ENCODE data around the gene MTMR4.
"Not testable (repeated sequence)": the region's sequence is repeated elsewhere in the genome, so short reads cannot be mapped to it uniquely, and the experiment has no call there.

MTMR4 gene

DNA sequence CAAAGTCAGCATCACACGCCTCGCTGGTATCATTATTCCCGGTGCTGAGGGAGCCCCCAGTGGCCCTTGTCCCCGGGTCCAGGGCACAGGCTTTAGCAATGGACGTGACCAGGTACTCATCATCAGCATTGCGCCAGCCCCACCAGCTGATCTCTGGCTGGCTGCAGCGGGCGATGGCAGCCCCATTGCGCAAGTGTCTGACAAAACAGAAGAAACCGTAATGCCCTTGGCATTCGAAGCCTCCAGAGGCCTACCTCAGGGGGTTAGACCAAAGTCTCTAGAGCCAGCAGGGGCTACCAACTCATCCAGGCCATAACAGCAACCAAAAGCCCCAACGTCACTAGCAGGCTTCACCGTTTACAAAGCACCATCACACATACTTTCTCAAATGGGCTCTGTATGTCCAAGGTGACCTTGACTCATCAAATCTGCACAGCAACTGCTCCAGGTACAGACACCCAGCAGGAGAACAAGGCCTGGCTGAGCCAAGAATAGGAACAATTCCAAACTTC lies 7.3 kb downstream of the MTMR4 start:
- TF ChIP-seq CTCF (IDR thresholded peaks at IDR 0.05; ENCODE audit: low read length, missing control alignments) = no peak

GRCh38 chr17:58506354-58507080 lies 7.9 kb downstream of the MTMR4 start:
- TF ChIP-seq CTCF (IDR thresholded peaks at IDR 0.05; ENCODE audit: low read length, missing control alignments) = no peak
- no peak for DNase-seq (ENCODE audit: low read depth)
- H3K4me3 ChIP-seq (replicated peaks; ENCODE audit: low read depth, low read length) = no peak overlapping the region

More for the DNA sequence above, 7.3 kb downstream of the MTMR4 start:
- no peak overlapping the region for H3K4me3 ChIP-seq (replicated peaks; ENCODE audit: low read depth, low read length)
- DNase-seq (ENCODE audit: low read depth) = peak; percentile 16

- DNase-seq (ENCODE audit: low read depth) = no peak
- no peak overlapping the region for H3K4me3 ChIP-seq (replicated peaks; ENCODE audit: low read depth, low read length)
- TF ChIP-seq CTCF (IDR thresholded peaks at IDR 0.05; ENCODE audit: low read length, missing control alignments) = no peak
Measured at GRCh38 chr17:58504826-58505351, 9.5 kb downstream of the MTMR4 start.

- H3K4me3 ChIP-seq (replicated peaks; ENCODE audit: low read depth, low read length) = no peak overlapping the region
- no peak for DNase-seq (ENCODE audit: low read depth)
- no peak for TF ChIP-seq CTCF (IDR thresholded peaks at IDR 0.05; ENCODE audit: low read length, missing control alignments)
Measured at GRCh38 chr17:58503866-58504265, 10.6 kb downstream of the MTMR4 start.

DNA sequence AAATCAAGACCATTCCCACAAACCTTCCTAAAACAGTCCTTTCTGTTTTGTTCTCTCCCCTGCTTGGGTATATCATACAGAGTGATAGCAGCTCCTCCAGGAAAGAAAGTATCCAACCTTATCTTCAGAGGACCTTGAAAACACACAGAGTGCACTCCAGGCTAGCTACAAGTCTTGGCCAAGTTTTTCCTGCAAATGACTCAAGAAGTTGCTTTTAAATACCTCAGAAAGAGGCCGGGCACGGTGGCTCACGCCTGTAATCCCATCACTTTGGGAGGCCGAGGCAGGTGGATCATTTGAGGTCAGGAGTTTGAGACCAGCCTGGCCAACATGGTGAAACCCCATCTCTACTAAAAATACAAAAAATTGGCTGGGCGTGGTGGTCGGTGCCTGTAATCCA lies 11.3 kb downstream of the MTMR4 start:
- H3K4me3 ChIP-seq (replicated peaks; ENCODE audit: low read depth, low read length); DNase-seq (ENCODE audit: low read depth): not testable (repeated sequence)

DNA sequence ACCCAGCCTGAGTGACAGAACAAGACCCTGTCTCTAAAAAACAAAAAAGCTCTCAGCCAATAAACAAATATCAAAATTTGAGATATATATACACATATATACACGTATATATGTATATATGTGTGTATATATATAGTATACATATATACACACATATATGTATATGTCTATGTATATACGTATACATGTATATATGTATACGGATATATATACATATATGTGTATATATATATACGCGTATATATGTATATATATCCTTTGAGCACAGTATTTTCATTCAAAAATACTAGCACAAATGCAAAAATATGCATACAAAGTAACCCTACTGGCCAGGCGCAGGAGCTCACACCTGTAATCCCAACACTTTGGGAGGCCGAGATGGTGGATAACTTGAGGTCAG lies 13.0 kb downstream of the MTMR4 start:
- no peak for DNase-seq (ENCODE audit: low read depth)
- TF ChIP-seq CTCF (IDR thresholded peaks at IDR 0.05; ENCODE audit: low read length, missing control alignments) = no peak

GRCh38 chr17:58498177-58498828 lies 16.1 kb downstream of the MTMR4 start:
- no peak overlapping the region for H3K4me3 ChIP-seq (replicated peaks; ENCODE audit: low read depth, low read length)
- DNase-seq (ENCODE audit: low read depth) = no peak
- no peak for TF ChIP-seq CTCF (IDR thresholded peaks at IDR 0.05; ENCODE audit: low read length, missing control alignments)

More for the DNA sequence above, 13.0 kb downstream of the MTMR4 start:
- H3K4me3 ChIP-seq (replicated peaks; ENCODE audit: low read depth, low read length) = no peak overlapping the region
